GM21723 (cell line): ENCODE data around the gene TBX4.

Experiments
- ATAC-seq: cut with Tn5 transposase; IDR thresholded peaks from one replicate; pipeline ENCODE4 v1.9.1; 2021; ENCODE audit warnings: mild to moderate bottlenecking, moderate library complexity; ENCODE audit not compliant: unreplicated experiment

TBX4 gene

DNA sequence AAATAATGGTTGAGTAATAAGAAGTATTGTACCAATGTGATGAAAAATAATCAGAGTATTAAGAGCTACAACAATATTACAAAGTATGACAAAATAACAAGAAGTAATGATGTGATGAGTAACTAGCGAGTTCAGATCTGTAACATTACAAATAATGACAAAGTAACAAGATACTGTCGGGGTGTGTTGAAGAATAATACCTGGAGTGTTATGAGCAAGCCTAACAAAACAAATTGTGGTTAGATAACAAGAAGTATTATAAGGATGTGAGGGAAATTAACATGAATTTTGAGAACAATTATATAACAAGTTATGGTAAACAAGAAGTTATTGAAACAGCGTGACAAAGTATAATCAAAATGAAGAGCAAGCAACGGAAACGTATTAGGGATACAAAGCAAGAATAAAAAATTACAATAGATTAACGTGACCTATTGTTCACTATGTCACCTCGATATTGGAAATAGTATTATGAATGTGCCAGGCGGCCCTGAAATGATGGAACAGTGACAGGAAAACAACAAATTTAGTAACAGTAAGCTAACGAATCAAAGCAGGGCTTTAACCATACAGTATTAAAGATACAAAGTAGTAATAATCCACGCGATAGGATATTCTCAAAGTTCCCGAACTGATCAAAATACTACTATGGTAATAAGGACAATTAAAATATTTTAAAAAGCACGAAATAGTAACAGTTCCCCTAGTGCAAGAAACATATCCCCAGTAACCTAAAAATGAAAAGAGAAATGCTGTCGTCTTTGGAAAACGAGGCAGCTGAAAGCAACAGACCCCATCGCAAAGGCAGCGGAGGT lies 1.6 kb downstream of the TBX4 start:
- ATAC-seq: no peak

DNA sequence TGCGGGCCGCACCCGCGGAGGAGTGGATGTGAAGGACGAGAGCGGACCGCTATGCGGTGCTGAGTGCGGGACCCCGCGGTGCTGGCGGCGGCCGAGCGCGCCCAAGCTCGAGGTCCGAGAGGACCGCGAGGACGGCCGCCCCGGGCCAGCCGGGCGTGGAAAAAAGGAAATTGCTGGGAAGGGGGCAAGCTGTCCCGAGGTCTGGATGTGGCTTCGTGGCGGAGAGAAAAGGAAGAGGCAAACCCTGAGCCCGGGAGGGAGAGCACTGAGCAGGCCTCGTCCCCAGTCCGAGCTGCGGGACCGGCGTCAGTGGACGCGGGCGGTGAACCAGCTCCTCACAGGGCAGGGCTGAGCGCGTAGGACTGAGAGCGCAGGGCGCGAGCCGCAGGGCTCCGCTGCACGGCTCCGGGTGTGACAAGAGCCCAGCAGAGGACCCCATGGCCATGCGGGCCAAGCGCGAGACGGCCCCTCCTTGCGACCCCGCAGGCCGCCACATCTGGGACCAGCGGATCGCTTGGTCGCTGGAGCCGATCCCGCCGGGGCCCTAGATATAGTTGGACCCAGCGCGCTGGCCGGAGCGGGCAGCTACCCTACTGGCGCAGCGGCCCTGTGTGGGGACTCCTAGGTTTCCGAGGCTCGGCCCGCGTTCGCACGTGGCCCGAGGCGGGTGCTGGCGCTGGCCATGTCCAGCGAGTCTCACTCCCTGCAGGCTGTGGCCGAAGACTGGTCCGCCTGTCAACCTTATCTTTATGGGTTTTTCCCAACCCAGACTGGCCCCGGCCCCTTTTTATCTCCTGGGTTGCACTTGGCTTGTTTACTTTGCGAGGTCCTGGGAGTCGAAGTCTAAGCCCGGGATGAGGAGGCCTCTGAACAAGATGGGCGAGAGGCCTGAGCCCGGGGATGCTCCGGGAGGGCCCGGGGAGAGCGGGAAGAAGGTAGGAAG lies 2.4 kb downstream of the TBX4 start:
- no peak for ATAC-seq

DNA sequence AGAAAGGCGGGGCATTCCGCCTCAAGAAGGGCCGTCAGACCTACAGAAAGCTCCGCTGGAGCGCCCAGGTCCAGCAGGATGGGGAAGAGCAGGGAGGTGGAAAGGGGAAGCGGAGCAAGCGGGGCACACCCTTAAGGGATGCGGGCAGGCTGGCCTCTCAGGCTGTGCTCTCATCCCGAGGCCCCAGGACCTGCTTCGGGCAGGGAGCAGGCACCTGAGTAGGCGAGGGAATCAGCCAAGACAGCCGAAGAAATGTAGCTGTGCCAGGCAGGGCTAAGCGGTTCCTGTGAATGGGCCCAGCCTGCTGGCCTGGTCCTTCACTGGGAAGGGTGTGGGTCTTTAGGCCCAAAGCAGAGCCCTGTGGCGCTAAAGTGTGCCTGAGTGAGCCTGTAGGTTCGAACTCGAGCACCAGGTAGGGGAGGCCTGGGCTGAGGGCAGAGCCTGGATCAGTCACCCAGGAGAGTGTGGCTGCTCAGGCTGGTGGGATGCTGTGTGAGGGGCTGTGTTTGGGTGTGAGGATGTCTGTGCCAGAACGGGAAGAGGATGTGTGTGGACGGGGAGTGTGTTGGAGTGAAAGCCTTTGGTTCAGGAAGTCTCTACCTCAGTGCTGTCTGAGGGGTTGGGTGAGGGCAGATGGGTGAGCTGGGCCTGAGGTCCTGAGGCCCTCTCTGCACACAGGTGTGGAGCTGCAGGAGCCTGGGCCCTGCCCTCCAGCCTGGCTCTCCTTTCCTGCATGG lies 3.3 kb downstream of the TBX4 start:
- ATAC-seq: no peak

DNA sequence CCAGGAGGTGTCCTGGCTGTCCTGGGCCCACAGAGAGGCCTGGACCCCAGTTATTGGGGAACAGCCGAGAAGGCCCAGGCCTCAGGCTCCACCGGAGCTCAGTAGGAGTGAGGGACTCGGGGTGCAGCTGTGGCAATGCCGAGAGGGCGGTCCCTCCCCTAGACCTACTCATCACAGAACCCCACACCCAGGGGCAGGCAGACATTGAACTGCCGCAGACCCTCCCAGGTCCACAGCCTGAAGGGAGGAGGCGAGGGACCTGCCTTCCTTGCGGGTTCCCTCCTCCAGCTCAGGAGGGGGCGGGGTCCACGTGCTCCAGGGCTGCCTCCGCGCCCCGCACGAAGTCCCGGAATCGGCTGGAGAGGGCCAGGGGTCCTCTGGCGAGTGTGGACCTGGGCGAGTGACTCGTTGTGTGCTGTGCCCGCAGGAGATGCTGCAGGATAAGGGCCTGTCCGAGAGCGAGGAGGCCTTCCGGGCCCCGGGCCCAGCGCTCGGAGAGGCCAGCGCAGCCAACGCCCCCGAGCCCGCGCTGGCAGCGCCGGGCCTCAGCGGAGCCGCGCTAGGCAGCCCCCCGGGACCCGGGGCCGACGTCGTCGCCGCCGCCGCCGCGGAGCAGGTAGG lies 3.9 kb downstream of the TBX4 start:
- ATAC-seq: no peak

DNA sequence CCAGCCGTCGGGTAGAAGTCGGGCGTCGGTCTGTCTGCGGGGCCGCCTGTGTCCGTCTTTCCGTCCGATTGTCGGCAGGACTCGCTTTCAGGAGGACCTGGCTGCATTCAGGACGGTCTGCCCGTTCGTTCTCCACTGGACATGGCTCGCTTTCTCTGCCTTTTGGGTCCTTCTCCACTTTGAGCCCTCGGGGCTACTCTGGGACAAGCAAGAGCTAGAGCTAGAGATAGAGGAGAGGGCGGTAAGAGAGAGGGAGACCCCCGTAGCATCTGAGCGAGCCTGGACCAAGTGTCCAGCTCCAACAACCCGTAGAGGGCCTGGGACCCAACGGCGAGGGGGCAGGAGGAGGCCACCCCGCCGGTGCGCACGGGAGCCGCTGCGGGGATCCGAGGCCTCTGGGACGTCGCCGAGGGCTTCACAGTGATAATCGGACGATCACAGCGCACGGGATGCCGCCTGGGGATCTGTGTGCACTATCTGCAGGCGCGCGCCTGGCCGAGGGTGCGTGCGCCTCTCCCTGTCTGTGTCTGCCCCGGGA lies 4.5 kb downstream of the TBX4 start:
- ATAC-seq: no peak

DNA sequence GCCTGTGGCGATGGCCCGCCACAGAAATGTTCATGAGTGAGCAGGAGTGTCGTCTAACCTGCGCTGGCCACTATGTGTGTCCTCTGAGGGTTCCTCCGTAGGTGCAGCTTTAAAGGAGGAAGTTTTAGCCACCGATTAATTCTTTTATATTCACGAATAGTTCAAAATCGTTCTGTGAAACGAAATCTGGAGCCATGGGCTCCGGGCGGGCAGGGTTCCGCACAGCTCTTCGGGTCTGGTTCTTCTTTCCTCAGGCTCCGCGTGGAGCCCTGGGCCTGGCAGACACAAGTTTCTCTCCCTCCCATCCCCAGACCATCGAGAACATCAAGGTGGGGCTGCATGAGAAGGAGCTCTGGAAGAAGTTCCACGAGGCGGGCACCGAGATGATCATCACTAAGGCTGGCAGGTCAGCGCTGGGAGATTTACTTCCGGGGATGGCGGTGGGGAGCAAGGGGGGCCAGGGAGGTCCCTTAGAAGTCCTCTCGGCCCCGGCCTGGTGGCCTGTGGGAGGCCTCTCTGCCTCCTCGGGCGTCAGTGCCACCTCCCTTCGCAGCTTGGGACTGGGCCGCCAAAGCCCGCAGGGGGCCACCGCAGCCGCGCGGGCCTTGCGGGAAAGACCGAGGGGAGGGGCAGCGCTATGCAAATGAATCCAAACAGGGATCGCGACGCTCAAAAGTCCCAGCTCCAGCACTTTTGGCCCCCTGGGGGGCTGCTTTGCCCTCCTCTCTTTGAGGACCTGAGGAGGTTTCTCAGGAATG lies 5.2 kb downstream of the TBX4 start:
- ATAC-seq: no peak

DNA sequence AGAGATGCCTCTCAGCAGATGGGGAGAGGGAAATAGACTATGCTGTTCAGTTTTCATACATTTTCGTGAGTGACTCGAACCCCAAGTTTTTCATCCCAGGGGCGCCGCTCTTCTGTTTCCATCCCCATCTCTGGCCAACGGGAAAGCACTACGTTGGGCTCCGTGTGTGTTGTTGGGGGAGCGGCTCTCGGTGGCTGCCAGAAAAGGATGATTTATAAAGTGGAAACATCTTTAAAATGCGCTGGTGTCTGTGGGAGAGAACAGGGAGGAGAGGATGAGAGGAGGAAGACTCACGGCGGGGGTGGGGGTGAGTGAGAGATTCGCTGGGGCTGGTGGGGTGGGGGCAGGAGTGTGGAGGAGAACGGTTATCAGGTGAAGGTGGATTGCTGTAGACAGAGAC lies 5.8 kb downstream of the TBX4 start:
- ATAC-seq: no peak

DNA sequence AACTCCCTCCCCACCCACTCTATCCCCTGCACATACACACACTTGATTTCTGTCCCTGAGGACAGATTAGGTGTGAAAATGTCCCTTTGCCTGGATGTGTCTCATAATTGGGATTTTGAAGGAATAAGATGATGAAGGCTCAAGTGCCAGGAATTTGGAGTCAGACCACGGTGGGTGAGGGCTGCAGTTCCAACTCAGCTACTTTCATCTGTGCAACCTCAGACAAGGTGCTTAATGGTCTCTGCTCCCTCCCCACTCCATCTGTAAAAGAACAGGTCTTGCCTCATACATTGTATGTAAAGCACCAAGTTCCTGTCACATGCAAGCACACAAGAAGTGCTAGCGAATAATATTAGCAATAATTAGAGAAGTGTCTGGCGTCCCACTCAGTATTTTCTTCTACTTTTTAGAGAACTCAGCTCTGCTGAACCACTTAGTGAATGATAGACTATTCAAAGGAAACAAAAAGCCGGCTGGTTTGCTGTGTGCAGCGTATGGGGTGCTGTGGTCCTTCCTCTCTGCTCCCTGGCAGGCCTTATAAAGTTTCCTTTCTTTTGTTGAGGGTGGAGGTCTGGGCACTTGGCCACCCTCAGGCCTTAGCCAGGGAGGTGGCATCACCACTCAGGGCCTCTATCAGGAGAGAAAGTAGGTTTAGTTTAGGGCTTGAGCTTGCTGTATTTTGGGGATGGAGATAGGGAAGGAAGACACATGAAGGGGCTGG lies 6.4 kb downstream of the TBX4 start:
- no peak for ATAC-seq

DNA sequence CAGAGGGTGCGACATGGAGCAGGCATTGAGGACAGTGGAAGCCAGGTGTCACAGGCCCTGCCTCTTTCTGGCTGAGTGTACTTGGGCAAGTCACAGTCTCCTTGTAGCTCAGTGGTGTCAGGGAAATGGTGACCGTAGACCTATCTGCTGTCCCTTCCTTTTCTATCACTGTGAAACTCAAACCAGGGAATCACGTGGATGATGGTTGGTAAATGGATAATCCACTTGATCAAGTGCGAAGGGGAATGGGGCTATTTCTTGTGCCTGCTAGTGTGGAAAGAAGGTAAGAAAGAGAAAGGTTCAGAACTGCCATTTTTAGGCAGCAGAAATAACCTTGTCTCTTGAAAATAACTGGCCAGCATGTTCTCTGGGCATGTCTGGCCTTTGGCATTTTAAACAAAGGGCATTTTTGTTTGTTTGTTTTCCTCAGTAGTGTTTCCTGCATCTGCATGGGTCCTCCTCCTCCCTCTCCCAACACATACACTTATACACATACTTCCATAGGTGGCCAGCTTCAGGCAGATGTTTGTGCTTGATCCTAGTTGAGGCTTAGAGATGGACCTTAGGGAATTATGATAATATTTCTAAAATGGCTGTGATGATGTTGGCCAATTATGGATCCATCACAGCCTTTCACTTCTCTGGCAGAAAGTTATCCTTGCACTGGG lies 7.1 kb downstream of the TBX4 start:
- ATAC-seq: no peak

DNA sequence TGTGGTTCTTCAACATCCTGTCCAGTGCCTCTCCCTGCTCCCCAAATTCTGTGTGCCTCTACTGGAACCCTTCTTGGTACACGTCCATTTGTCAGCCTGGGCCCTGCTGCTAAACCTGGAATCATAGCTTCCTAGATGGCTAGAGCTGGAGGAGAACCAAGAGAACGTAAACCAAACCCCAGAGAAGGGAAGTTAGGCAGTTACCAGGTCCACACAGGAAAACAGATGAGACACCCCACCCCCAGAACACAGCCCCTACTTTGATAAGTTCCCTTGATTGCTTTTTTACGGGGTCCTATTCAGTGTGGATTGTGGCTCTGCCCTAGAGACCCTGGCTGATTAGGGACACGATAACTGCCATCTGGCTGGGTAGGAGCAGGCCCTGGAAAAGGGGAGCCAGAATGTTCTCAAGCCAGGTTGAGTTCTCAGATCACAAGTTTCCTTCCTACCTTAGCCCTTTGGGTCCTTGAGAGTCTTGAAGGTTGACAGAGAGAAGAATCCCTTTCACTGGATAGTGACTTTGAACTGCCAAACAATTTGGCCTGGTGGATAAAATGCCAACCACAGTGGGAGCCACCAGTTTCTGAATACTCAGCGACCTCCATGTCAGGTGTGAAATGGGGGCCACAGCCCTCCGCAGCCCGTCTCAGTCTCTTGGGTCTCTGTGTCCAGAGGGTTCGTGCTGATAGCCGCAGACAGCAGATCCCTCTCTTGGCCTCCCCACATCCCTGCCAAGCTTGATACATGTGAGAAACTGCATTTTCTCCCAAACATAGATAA lies 7.9 kb downstream of the TBX4 start:
- ATAC-seq: no peak

DNA sequence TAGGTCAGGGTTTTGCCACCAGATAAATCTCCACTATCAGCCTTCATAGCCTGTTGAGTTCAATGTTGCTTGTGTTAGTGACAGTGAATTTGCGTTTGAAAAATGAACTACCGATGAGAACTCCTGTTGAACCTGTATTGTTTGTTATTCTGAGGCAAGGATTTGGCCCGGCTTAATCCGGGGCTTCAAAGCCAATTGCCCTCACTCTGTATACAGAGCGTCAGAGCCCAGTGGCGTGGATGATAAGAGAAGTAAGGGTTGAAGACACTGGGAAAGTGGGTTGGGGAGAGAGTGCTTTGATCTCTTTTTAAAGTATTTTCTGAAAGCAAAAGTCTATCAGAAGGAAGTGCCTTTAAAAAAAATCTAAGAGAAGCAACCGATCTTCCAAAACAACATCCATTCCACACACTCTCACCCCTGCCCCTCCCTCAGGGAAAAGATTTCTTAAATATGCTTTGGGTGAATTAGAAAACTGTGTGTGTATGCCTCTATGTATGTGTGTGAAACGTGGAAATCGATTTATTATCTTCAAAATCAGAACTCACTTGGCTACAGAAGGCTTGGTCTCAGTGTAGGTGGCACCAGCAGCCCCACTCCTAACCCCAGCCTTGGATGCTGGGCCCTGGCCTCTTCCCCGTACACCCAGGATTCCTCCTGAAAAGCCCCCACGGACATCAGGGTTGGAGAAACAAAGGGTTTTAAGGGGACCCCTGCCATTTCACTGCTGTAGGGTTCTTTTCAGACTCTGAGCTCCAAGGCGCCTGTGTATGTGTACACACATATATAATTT lies 8.8 kb downstream of the TBX4 start:
- no peak for ATAC-seq

DNA sequence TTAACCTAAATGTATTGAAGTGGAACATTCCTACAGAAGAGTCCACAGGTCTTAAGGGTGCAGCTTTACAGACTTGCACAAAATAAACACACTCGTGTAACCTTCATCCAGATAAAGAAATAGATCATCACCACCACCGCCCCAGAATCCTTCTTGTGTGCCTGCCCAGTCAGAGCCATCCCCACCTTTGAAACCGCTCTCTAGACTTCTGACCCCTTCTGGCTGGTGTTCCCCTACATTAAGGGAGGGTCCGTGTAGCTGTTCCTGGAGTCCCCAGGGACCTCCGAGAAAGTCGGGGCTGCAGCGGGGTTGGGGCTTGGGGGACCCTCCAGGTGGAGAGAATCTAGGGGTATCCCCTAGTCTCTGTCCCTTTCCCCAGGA lies 9.4 kb downstream of the TBX4 start:
- ATAC-seq: no peak

DNA sequence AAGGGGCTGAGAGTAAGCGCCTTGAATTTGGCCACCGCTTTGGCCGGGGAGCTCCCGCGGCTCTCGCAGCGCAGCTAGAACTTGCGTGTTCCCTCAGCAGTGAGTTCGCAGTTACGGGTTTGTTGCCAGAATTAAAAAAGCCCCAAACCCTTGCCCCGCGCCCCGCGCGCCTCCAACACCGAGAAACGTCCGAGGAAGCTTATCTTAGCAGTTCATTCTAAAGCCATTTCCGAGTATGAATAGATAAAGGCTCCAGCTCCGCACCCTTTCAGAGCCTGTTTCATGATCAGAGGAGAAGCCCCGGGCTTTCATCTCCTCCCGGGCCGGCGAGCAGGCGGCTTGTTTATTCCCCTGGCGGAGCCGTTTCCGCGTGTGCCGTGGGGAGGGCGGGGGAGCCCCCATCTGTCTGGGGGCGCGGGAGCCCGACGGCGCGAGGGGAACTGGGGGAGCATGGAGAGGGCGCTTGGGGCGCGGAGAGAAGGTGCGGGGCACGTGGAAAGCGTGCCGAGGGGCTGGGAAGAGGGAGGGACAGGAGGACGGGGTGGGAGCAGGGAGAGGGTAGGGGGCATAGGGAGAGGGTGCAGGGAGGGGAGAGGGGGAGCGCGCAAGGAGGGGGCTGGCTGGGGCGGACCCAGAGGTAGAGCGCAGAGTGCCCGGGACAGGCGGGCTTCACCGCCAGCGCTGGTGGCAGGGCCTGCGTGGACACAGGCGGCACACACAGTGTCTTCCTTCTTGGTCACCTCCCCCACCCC lies 9.9 kb downstream of the TBX4 start:
- ATAC-seq: no peak

DNA sequence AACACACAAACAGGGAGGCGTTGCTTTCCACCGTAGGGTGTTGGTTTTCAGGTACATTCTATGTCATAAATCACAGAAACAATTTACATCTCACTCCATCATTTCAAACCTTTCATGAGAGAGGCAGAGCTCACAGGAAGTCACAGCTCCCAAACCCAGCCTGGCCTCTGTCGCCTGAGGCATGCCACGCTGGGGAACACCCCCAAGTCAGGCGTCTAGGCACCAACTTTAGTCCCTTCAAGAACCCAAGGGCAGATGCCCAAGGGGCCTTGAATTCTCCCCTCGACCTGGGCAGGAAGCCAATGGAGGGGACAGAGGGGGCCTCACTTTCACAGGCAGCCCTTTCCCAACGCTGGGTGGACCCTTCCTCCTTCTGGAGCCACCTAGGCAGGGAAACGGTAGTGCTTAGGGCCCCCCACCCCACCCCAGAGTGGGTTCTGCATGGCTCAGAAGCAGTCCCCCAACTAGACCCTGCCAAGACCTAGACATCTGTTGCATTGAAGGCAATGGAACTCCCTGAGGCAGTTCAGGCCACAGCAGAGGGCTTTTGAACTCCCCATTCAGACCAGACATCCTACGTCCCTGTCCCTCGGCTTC lies 10.6 kb downstream of the TBX4 start:
- ATAC-seq: no peak

DNA sequence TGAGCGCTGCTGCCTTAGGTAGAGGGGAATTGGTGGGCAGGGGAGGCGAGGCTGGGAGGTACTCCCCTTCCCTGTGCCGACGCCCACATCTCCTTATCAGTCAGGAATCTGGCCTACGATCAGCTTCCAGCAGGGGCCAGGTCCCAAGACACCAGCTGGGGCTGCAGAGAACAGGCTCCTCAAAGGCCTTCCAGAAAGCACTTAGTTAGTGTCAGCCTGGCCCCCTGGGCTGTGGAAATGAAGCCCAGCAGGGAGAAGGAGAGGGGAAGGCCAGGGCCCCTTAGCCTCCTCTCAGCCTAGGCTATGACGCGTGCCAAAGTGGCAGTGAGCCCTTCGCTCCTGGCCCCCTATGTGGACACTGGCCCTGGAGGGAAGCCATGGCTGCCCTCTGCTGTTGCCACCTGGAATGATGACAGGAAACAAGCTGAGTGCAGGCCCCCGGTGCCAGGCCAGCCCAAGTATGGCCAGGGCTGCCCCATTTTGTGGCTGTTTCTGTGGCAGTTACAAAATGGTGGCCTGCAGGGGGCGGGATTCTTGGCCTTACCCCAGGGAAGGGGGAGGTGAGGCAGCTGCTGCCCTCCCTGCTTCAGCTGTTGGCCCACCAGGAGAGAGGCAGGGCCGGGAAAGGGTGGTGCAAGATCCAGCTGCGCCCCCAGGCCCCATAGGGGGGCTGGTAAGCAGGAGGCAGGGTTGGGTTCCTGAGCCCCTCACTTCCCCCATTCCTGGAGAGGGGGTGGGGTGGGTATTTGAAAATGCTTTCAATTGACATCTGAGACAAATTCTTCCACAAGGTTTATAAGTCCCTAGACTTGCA lies 11.3 kb downstream of the TBX4 start:
- no peak for ATAC-seq
